Liver (tissue), 9 donors: ENCODE results near the gene MPRIP. TPM values are rescaled to one million over a fixed set of nuclear protein-coding genes. Genes with fewer than 3 reads are reported as not detected.

Source experiments
- DNase-seq: peaks from one replicate; pipeline ENCODE4 v3.0.0-alpha.2; 2017; ENCODE audit warnings: low spot score
- H3K27ac ChIP-seq, 2 donors: one replicate each; pipeline ENCODE4 v1.7.0; 2013; ENCODE audit warnings: inconsistent platforms in 2 of 2, low read length in 2 of 2, control low read depth in 1 of 2, low read depth in 1 of 2, mild to moderate bottlenecking in 1 of 2
- H3K27me3 ChIP-seq, 4 donors: one replicate each; pipeline versions ENCODE4 v1.6.1 to v1.7.0; 2013; ENCODE audit warnings: low read length in 3 of 4, inconsistent platforms in 1 of 4, mild to moderate bottlenecking in 1 of 4, moderate library complexity in 1 of 4; ENCODE audit not compliant: control insufficient read depth in 4 of 4, insufficient read depth in 4 of 4
- H3K36me3 ChIP-seq, 4 donors: one replicate each; pipeline versions ENCODE4 v1.6.1 to v1.7.0; 2013; ENCODE audit warnings: low read length in 3 of 4, mild to moderate bottlenecking in 3 of 4, low read depth in 1 of 4, moderate library complexity in 1 of 4; ENCODE audit not compliant: control insufficient read depth in 4 of 4, insufficient read depth in 3 of 4
- H3K4me1 ChIP-seq, 4 donors: one replicate each; pipeline versions ENCODE4 v1.6.1 to v1.7.0; 2013; ENCODE audit warnings: low read length in 3 of 4, mild to moderate bottlenecking in 3 of 4, moderate library complexity in 1 of 4; ENCODE audit not compliant: control insufficient read depth in 4 of 4, insufficient read depth in 4 of 4
- H3K4me3 ChIP-seq, 3 donors: one replicate each; pipeline versions ENCODE4 v1.6.1 to v1.7.0; 2013; ENCODE audit warnings: low read length in 3 of 3, control low read depth in 1 of 3, low read depth in 1 of 3, mild to moderate bottlenecking in 1 of 3
- H3K9ac ChIP-seq, 2 donors: one replicate each; pipeline ENCODE4 v1.7.0; 2013; ENCODE audit warnings: low read length in 2 of 2, mild to moderate bottlenecking in 2 of 2, moderate library complexity in 2 of 2, control low read depth in 1 of 2, low read depth in 1 of 2
- H3K9me3 ChIP-seq, 4 donors: one replicate each; pipeline versions ENCODE4 v1.6.1 to v1.7.0; 2013; ENCODE audit warnings: low read length in 3 of 4; ENCODE audit not compliant: control insufficient read depth in 4 of 4
- ATF3 ChIP-seq: IDR thresholded peaks from 2 replicates; pipeline ENCODE4 v1.6.1; 2016; ENCODE audit warnings: antibody characterized with exemption
- CTCF ChIP-seq: fragments of 150-350 bp; IDR thresholded peaks from 2 replicates; pipeline ENCODE4 v1.5.1; 2017; ENCODE audit warnings: improper control_type of control experiment, low read depth, low read length; ENCODE audit not compliant: missing input control
- EGR1 ChIP-seq, 2 donors: IDR thresholded peaks; 2 replicates each; pipeline ENCODE4 v1.6.1; 2016 to 2018; ENCODE audit warnings: antibody characterized with exemption in 2 of 2, low read depth in 2 of 2
- FOXA1 ChIP-seq: IDR thresholded peaks from 2 replicates; pipeline ENCODE4 v1.6.1; 2016; ENCODE audit warnings: antibody characterized with exemption
- FOXA2 ChIP-seq: IDR thresholded peaks from 2 replicates; pipeline ENCODE4 v1.6.1; 2016; ENCODE audit warnings: antibody characterized with exemption
- GABPA ChIP-seq, 2 donors: IDR thresholded peaks in 1 of 2; conservative IDR thresholded peaks in 1 of 2; 2 replicates each; pipeline ENCODE4 v1.6.1; 2016; ENCODE audit warnings: antibody characterized with exemption in 2 of 2, mild to moderate bottlenecking in 1 of 2, moderate library complexity in 1 of 2
- HNF4A ChIP-seq, 2 donors: conservative IDR thresholded peaks; 2 replicates each; pipeline ENCODE4 v1.6.1; 2016; ENCODE audit warnings: antibody characterized with exemption in 2 of 2, mild to moderate bottlenecking in 2 of 2
- HNF4G ChIP-seq: IDR thresholded peaks from 2 replicates; pipeline ENCODE4 v1.6.1; 2016; ENCODE audit warnings: antibody characterized with exemption
- JUND ChIP-seq, 2 donors: IDR thresholded peaks; 2 replicates each; pipeline ENCODE4 v1.6.1; 2016; ENCODE audit warnings: antibody characterized with exemption in 2 of 2
- MAX ChIP-seq: IDR thresholded peaks from 2 replicates; pipeline ENCODE4 v1.6.1; 2016; ENCODE audit warnings: antibody characterized with exemption
- NR2F2 ChIP-seq: IDR thresholded peaks from 2 replicates; pipeline ENCODE4 v1.6.1; 2016; ENCODE audit warnings: antibody characterized with exemption
- RAD21 ChIP-seq, 2 donors: IDR thresholded peaks; 2 replicates each; pipeline ENCODE4 v1.6.1; 2016; ENCODE audit warnings: antibody characterized with exemption in 2 of 2, mild to moderate bottlenecking in 2 of 2
- REST ChIP-seq: IDR thresholded peaks from 2 replicates; pipeline ENCODE4 v1.6.1; 2016; ENCODE audit warnings: antibody characterized with exemption, mild to moderate bottlenecking
- RXRA ChIP-seq, 2 donors: IDR thresholded peaks; 2 replicates each; pipeline ENCODE4 v1.6.1; 2017 to 2018; ENCODE audit warnings: antibody characterized with exemption in 2 of 2, mild to moderate bottlenecking in 1 of 2
- TAF1 ChIP-seq: conservative IDR thresholded peaks from 2 replicates; pipeline ENCODE4 v1.6.1; 2016; ENCODE audit warnings: antibody characterized with exemption, mild to moderate bottlenecking
- YY1 ChIP-seq: IDR thresholded peaks from 2 replicates; pipeline ENCODE4 v1.6.1; 2016; ENCODE audit warnings: antibody characterized with exemption, mild to moderate bottlenecking
- ZBTB33 ChIP-seq: IDR thresholded peaks from 2 replicates; pipeline ENCODE4 v1.6.1; 2016; ENCODE audit warnings: antibody characterized with exemption
- WGBS: extraction: QIAGEN DNeasy Blood & Tissue Kit; methylation state at CpG from one replicate; pipeline ENCODE4 v1.1.7; 2013; 5-methylcytosine and 5-hydroxymethylcytosine counted together
- polyA plus RNA-seq, 2 donors: library from polyadenylated mRNA; stranded (reverse) in 1 of 2; unstranded in 1 of 2; fragments of 200-250 nt in 1 of 2; fragments of >200 nt in 1 of 2; fragmentation: Nextera tagmentation in 1 of 2; extraction: Ambion mirVana in 1 of 2; gene quantifications; one replicate each; pipeline versions ENCODE4 v1.2.1 to v1.2.3, GENCODE V29; 2013 to 2015
- total RNA-seq, 2 donors: library from RNA; depleted of rRNA; stranded (reverse); fragments of >200 nt; gene quantifications; one replicate each; pipeline ENCODE4 v1.2.3, GENCODE V29; 2014
- donor health status: healthy.
- donor health status: healthy.
- donor health status: healthy.
- donor health status: healthy.
- donor health status: healthy.

MPRIP gene
- total and polyA plus RNA-seq, 4 donors, result 21.2 to 61.9 (median 34.7) TPM

- TF ChIP-seq REST, result no peak
These were observed 119.5 kb downstream of the MPRIP start (continued) for GRCh38 chr17:17161759-17162158.

- Histone ChIP-seq H3K4me3 (no peak overlapping the region), H3K4me1 (no peaks in the 10 kb centered on the region), H3K36me3 (peaks cover 7 to 90% (median 48%) of the 10 kb centered on the region in 4 donors), H3K9ac (no peak overlapping the region), H3K9me3 (no peaks in the 10 kb centered on the region), H3K27ac (no peak overlapping the region), H3K27me3 (no peaks in the 10 kb centered on the region)
- WGBS, result 97% methylated on average over 25 of the region's 25 CpGs
- DNase-seq, result no peak
- no peak for TF ChIP-seq HNF4A (conservative IDR thresholded peaks at IDR 0.05)
- no peak for TF ChIP-seq MAX
- TF ChIP-seq CTCF, result no peak
- TF ChIP-seq FOXA1, result no peak
- no peak for TF ChIP-seq NR2F2
- TF ChIP-seq RAD21 (IDR thresholded peaks at IDR 0.05), result no peak
- no peak for TF ChIP-seq ATF3
- no peak for TF ChIP-seq ZBTB33
- no peak for TF ChIP-seq REST
- TF ChIP-seq YY1, result no peak
- no peak for TF ChIP-seq EGR1 (IDR thresholded peaks at IDR 0.05; ENCODE audit: low read depth in 2 of 2)
- no peak for TF ChIP-seq JUND (IDR thresholded peaks at IDR 0.05)
- TF ChIP-seq RXRA (IDR thresholded peaks at IDR 0.05), result no peak
- TF ChIP-seq GABPA (IDR thresholded peaks at IDR 0.05 in 1 of 2, conservative IDR thresholded peaks at IDR 0.05 in 1 of 2), result no peak
- no peak for TF ChIP-seq FOXA2
- TF ChIP-seq HNF4G, result no peak
- TF ChIP-seq TAF1, result no peak
These were observed 121.9 kb downstream of the MPRIP start for GRCh38 chr17:17164156-17164555.
